Adrenal gland (tissue), 12 donors: ENCODE data around the gene FGD4. TPM values are rescaled to one million over a fixed set of nuclear protein-coding genes. Genes with fewer than 3 reads are reported as not detected.

Source experiments
- DNase-seq, 7 donors: peaks; one replicate each; pipeline ENCODE4 v3.0.0-alpha.2; 2019 to 2020
- H3K27ac ChIP-seq, 5 donors: fragments of 200-600 bp; sonication (generic) in 4 of 5; 1 replicate in 3 of 5; 2 replicates in 2 of 5; pipeline versions ENCODE4 v1.5.1 to v1.8.0; 2016 to 2020; ENCODE audit warnings: mild to moderate bottlenecking in 1 of 5
- H3K27me3 ChIP-seq: fragments of 200-600 bp; 2 replicates; pipeline ENCODE4 v1.8.0; 2021
- H3K36me3 ChIP-seq, 2 donors: fragments of 200-600 bp; replicated peaks in 1 of 2; 1 replicate in 1 of 2; 2 replicates in 1 of 2; pipeline versions ENCODE4 v1.5.1 to v1.8.0; 2018 to 2022
- H3K4me1 ChIP-seq, 2 donors: fragments of 200-600 bp; replicated peaks in 1 of 2; 1 replicate in 1 of 2; 2 replicates in 1 of 2; pipeline versions ENCODE4 v1.5.1 to v1.8.0; 2018 to 2021
- H3K4me3 ChIP-seq, 4 donors: fragments of 200-600 bp; sonication (generic) in 3 of 4; one replicate each; pipeline ENCODE4 v1.5.1; 2016 to 2018
- H3K9me3 ChIP-seq, 3 donors: fragments of 200-600 bp; sonication (generic) in 1 of 3; replicated peaks in 1 of 3; 1 replicate in 2 of 3; 2 replicates in 1 of 3; pipeline versions ENCODE4 v1.5.1 to v1.8.0; 2016 to 2021
- CTCF ChIP-seq, 6 experiments: fragments of 450-650 bp in 4 of 6; fragments of 200-600 bp in 2 of 6; sonication (generic) in 1 of 6; IDR thresholded peaks; 1 replicate in 5 of 6; 2 replicates in 1 of 6; pipeline versions ENCODE4 v1.5.1 to v1.8.0; 2016 to 2021; ENCODE audit warnings: antibody characterized with exemption in 6 of 6, mild to moderate bottlenecking in 2 of 6, moderate library complexity in 1 of 6
- POLR2A ChIP-seq, 2 donors: fragments of 450-650 bp; IDR thresholded peaks; one replicate each; pipeline ENCODE4 v1.6.1; 2017; ENCODE audit warnings: antibody characterized with exemption in 2 of 2, mild to moderate bottlenecking in 2 of 2, moderate library complexity in 1 of 2
- WGBS, 4 donors: extraction: QIAGEN DNeasy Blood & Tissue Kit in 2 of 4; methylation state at CpG; one replicate each; pipeline versions ENCODE4 v1.1.5 to v1.1.7; 2013 to 2017; 5-methylcytosine and 5-hydroxymethylcytosine counted together
- intact Hi-C, 2 donors: fragments of 100-400 bp; cut with DNase I; formaldehyde crosslinking; loops; one replicate each; pipeline versions ENCODE4 v1.14.1 to v1.15.0; 2022 to 2023
- polyA plus RNA-seq, 3 donors: library from polyadenylated mRNA; stranded (reverse); fragments of 200-250 nt in 2 of 3; fragments of 350-450 nt in 1 of 3; fragmentation: Illumina TruSeq in 1 of 3; extraction: RNeasy Lipid Tissue Mini Kit (QIAGEN cat#74804) in 1 of 3; gene quantifications; one replicate each; pipeline ENCODE4 v1.2.3, GENCODE V29; 2013 to 2014
- total RNA-seq, 9 donors: library from RNA; depleted of rRNA in 4 of 9; stranded (reverse); fragments of >200 nt in 4 of 9; fragments of 120-200 nt in 1 of 9; fragmentation: NEBNext Ultra II Directional in 1 of 9; extraction: Animal tissue kit (Norgen Biotek cat#: 25700) in 1 of 9; gene quantifications; one replicate each; pipeline versions ENCODE4 v1.1.0 to v1.2.4, GENCODE V29; 2013 to 2023
- donor health status: healthy with polysubstance abuse.
- donor health status: Bipolar disorder and iron deficiency.
- donor health status: DM: yes; HTN: yes; CAD: no.
- donor health status: DM: no; HTN: no; CAD: no.
- donor health status: DM: no; HTN: no; CAD: no.
- donor health status: DM: yes; HTN: yes; CAD: no.

The FGD4 gene
- total and polyA plus RNA-seq, 12 donors, result 1.7 to 38.5 (median 16.6) TPM

GRCh38 chr12:32618115-32618514 lies 218.8 kb downstream of the FGD4 start:
- intact Hi-C loops, result no loop called here
- H3K27me3 ChIP-seq, result no peaks in the 10 kb centered on the region
- H3K4me1 ChIP-seq, result no peaks in the 10 kb centered on the region
- TF ChIP-seq POLR2A (IDR thresholded peaks at IDR 0.05) (no peak), CTCF (IDR thresholded peaks at IDR 0.05) (no peak)
- H3K9me3 ChIP-seq, result no peaks in the 10 kb centered on the region
- no peak overlapping the region for H3K27ac ChIP-seq
- 81 to 85% (median 83%) methylated on average over 3 of the region's 3 CpGs for WGBS, 4 donors
- no peaks in the 10 kb centered on the region for H3K36me3 ChIP-seq
- DNase-seq, result no peak
- H3K4me3 ChIP-seq, result no peak overlapping the region

DNA sequence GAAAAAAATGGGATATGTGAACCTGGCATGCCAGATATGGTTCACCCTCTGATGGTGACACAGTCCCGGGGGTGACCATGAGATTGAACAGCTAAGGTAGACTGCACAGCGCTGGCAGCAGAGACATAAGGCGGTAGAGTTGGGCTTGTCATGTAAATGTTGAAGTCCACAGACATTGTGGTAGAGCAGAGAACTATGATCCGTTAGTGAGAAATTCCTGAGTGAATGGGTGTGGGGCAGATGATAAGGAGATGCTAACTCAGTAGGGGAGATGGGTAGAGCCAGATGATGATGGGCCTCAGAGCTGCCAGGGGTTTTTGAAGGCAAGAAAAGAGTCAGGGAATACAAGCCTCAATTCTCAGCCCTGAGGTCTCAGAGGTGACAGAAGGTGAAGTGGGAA lies 228.6 kb downstream of the FGD4 start:
- intact Hi-C loops, result no loop called here
- no peak overlapping the region for H3K27ac ChIP-seq
- no peak for DNase-seq
- no peaks in the 10 kb centered on the region for H3K4me1 ChIP-seq
- H3K4me3 ChIP-seq, result no peak overlapping the region
- WGBS, 4 donors, result 96 to 98% (median 96%) methylated on average over 4 of the region's 4 CpGs
- no peak for TF ChIP-seq CTCF (IDR thresholded peaks at IDR 0.05)
- TF ChIP-seq POLR2A (IDR thresholded peaks at IDR 0.05), result no peak
- H3K9me3 ChIP-seq, result no peaks in the 10 kb centered on the region
- no peaks in the 10 kb centered on the region for H3K27me3 ChIP-seq
- H3K36me3 ChIP-seq, result peaks cover 0 to 39% of the 10 kb centered on the region in 2 donors

- no peaks in the 10 kb centered on the region for H3K9me3 ChIP-seq
- intact Hi-C loops, result no loop called here
- peaks cover 0 to 11% of the 10 kb centered on the region in 2 donors for H3K36me3 ChIP-seq
- H3K27ac ChIP-seq, result no peak overlapping the region
- TF ChIP-seq POLR2A (IDR thresholded peaks at IDR 0.05), result no peak
- no peak for TF ChIP-seq CTCF (IDR thresholded peaks at IDR 0.05)
- H3K4me3 ChIP-seq, result no peak overlapping the region
- 92 to 98% (median 94%) methylated on average over 6 of the region's 6 CpGs for WGBS, 4 donors
- no peaks in the 10 kb centered on the region for H3K4me1 ChIP-seq
- no peak for DNase-seq
- no peaks in the 10 kb centered on the region for H3K27me3 ChIP-seq
Observed at GRCh38 chr12:32641287-32641901, 242.0 kb downstream of the FGD4 start.

DNA sequence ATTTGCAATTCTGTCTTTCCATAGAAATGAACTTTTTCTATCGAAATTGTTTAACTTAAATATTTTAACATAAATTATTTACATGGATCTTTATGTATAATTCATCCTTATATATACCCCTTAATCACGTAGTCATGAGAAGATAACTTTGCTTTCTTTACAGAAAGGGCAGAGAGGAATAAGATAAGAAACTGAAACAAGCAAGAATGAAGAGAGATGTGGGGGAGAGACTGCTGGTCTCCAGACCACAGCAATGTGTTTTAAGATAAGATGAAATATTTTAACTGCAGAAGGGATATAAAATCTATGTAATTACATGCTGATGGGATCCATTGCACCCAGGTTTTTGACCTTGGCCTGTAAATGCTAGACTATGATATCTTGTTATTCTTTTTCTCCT lies 245.1 kb downstream of the FGD4 start:
- intact Hi-C loops, result no loop called here
- Histone ChIP-seq H3K4me1 (no peaks in the 10 kb centered on the region), H3K27me3 (no peaks in the 10 kb centered on the region), H3K9me3 (no peaks in the 10 kb centered on the region), H3K36me3 (peaks cover 0 to 11% of the 10 kb centered on the region in 2 donors), H3K27ac (no peak overlapping the region), H3K4me3 (no peak overlapping the region)
- DNase-seq, result no peak
- WGBS, 4 donors, result 70 to 75% (median 75%) methylated on average over 2 of the region's 2 CpGs
- TF ChIP-seq CTCF (IDR thresholded peaks at IDR 0.05), result no peak
- TF ChIP-seq POLR2A (IDR thresholded peaks at IDR 0.05), result no peak
